NCI-H1417 treated with DMSO at 0.1 percent for 48 hours (cell line): ENCODE measurements around the gene LYL1.

Source experiments
- DNase-seq: peaks from one replicate; lab custom pipeline; 2025; lab: John Stamatoyannopoulos, UW

Gene LYL1

DNA sequence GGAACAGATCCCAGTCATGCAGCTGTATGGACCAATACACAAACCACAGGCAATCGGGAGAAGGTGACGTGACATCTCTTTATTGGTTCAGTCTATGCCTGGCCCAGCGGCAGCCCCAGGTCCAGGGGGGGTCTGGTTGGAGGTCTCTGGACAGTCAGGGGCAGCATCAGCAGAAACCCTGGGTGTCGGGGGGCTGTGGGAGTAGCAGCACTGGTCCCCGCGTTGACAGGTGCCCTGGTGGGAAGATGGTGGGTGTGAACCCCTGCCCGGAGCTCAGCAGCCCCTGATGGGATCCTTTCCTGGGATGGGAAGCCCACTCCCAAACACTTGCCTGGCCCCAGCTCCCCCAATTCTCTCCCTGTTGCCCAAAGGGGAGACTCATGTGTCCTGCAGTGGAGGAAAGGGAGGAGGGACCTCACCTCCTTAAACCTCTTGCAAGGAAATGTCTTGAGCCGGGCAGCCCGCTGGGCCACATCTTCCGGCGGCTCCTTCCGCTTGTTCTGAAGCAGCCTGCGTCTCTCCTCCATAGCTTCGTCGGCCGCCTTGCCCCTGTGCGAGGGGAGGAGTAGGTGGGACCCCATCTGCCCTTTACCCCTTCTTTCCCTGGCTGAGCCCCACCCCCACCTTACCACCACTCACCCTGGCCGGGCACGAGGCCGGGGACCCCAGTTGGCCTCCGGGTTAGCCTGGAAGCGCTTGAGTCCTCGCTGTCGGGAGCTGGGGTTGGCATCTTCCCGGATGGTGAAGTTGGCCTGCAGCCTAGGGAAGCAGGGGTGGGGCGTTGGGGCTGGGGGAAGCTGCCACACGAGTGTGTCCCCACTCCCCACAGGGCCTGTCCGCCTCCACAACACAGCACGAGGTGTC, 2.4 kb upstream of the LYL1 start:
- DNase-seq, result no peak

- no peak for DNase-seq
These were observed 1.7 kb upstream of the LYL1 start for GRCh38 chr19:13104360-13104847.

DNA sequence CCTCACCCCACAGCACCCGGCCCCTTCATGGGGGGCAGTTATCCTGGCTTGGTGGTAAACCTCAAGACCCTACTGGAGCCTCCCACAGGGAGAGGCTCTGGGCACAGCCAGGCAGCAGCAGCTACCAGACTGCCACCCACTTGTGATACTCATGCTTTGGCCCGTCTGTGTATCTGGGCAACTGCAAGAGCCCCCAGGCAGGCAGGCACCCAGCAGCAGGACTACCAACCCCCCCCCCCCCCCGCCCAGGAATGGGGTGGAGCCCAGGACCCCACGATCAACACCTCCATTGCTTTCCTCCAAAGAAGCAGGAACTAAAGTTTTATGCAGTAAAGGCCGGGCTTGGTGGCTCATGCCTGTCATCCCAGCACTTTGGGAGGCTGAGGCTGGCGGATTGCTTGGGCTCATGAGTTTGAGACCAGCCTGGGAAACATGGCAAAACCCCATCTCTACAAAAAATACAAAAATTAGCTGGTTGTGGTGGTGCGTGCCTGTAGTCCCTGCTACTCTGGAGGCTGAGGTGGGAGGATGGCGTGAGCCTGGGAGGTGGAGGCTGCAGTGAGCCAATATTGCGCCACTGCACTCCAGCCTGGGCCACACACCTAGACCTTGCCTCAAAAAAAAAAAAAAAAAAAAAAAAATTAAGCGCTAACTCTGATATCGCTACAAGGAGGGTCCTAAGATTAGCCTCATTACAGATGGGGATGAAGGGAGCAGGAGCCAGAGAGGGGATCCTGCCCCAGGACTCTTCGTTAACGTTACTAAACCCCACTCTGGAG, 1.1 kb upstream of the LYL1 start:
- DNase-seq, result no peak

DNA sequence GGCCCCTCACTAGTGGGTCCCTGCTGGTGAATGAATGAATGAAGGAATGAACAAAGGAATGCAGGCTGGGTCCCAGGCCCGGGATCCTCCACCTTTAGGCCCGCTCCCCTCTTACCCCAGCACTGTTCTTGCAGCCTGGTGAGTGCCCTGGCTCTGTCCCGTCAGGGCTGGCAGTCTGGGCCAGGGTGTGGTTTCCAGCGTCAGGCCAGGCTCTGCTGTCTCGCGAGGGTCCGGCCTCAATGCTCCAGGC, 317 bp downstream of the LYL1 start:
- no peak for DNase-seq

DNA sequence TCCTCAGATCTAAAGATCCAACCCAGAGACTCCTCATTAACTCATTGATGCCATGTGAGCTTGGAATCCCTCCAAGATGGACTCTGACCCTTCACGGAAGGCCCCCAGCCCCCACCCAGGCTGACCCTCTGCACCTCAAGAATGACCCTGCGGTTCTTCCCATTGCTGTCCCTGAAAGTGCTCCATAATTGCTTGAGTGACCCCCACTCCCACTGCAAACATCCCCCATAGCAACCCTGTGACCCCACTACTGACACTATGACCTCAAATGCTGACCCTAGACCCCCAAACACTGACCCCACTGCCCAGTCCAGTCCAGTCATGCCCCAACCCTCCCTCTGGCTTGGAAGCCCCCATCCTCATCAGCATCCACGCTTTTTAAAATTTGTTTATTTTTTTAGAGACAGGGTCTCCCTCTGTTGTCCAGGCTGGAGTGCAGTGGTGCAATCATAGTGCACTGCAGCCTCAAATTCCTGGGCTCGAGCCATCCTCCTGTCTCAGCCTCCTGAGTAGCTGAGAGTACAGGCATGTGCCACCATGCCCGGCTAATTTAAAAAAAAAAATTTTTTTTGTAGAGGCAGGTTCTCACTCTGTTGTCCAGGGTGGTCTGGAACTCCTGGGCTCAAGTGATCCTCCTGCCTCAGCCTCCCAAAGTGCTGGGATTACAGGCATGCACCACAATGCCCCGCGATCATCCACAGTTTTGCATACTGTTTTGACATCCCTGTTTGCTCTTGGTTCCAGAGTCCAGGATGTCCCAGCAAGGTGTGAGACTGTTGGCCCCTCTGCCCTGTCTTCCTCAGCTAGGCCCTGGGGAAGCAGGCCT, 855 bp downstream of the LYL1 start:
- no peak for DNase-seq

DNA sequence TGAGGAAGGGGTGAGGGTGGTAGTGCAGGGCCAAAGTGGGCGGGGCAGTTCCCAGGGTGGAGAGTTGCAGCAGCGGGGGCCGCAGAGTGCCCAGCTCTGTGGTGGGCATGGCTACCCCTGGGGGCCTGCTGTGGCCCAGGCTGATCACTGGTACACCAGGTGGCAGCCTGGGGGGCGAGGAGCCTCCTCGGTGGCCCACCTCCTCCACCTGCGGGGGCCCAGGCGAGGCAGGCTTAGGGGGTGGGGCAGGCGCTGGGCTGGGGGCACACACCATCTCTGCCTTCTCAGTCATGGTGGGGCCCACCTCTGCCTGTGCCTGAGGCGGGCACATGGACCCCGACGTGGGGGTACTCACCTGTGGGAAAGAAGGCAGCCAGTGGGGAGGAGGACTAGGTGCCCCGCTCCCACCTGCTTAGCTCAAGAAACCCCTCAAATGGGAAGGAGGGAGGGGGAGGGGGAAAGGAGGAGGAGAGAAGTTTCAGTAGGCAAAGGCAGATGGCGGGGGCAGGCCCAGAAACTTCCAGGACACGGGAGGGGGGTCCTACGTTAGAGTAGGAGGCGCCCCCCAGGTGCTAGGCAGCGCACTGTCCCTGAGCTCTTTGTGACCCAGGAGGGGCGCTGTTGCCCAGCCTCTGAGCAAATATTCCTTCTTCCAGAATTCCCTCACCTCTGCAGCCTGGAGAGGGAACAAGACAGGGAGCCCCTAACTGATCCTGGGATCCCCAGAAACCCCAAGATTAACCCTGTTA, 1.6 kb downstream of the LYL1 start:
- no peak for DNase-seq

DNA sequence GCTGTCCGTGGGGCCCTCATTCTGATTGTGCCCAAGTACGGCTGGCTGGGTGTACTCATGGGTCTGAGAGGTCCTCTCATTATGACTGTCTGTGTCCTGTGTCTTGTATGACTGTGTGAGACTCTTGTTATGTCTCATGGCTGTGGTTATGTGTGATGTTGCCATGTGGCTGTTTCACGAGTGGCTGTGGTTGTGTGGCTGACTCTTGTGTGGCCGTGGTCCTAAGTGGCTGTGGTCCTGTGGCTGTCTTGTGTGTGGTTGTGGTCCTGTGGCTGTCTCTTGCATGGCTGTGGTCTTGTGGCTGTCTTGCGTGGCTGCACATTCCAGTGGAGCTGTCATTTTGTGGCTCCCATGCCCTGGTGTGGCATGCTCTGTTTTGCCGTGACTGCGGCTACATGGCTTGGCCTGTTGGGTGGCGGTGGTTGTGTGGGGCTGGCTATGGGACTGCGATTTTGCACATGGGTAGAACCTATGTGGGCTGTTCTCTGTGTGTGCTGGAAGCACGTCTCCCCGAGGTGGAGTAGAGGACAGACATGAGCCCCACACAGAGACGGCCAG, 2.5 kb downstream of the LYL1 start:
- no peak for DNase-seq

GRCh38 chr19:13099073-13099999, 3.3 kb downstream of the LYL1 start:
- no peak for DNase-seq

- no peak for DNase-seq
These were observed 4.2 kb downstream of the LYL1 start for GRCh38 chr19:13098277-13099072.

- DNase-seq, result no peak
These were observed 5.0 kb downstream of the LYL1 start for GRCh38 chr19:13097463-13098258.

GRCh38 chr19:13097033-13097462, 5.6 kb downstream of the LYL1 start:
- no peak for DNase-seq

DNA sequence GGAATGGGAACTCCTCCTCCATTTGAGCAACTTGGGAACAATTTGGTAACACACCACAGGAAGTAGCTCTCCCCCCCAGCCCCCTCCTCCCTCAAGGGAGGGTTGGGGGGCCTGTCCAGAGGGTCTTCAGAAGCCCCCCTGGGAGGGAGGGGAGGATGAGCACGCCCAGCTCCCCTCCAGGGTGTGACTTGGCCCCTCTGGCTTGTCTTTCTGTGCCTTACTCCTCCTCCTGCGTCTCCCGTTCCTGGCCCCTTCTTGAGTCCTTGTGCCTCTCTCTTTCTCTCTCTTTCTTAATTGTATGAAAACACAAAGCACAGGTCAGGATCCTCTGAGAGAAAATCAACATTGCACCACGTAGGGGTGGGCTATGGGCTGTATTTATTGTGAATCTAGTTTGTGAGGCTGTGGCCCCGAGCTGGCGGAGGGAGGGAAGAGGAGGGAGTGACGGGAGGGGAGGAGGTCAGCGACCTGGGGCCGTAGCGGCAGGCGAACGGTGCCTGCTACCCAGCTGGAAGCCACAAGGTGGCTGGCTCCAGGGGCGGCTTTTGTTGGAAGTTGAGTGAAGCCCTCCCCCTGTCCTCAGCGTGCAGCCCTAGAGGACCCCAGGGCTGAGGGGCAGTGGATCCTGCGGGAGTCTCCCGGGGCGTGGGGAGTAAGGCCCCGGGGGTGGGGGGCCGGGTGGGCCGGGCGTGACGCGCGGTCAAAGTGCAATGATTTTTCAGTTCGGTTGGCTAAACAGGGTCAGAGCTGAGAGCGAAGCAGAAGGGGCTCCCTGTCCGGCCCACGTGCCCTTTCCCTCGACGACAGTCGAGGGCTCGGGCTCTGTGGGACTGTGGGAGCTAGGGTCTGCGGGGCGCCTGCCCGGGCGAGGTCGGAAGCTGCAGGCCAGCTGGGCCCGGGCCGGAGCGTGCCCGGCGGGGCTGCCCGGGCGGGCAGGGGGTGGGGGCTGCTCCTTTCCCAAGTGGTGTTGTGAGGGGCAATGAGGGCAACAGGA, 6.4 kb downstream of the LYL1 start:
- no peak for DNase-seq

- DNase-seq, result no peak
These were observed 7.3 kb downstream of the LYL1 start for GRCh38 chr19:13095393-13095784.

DNA sequence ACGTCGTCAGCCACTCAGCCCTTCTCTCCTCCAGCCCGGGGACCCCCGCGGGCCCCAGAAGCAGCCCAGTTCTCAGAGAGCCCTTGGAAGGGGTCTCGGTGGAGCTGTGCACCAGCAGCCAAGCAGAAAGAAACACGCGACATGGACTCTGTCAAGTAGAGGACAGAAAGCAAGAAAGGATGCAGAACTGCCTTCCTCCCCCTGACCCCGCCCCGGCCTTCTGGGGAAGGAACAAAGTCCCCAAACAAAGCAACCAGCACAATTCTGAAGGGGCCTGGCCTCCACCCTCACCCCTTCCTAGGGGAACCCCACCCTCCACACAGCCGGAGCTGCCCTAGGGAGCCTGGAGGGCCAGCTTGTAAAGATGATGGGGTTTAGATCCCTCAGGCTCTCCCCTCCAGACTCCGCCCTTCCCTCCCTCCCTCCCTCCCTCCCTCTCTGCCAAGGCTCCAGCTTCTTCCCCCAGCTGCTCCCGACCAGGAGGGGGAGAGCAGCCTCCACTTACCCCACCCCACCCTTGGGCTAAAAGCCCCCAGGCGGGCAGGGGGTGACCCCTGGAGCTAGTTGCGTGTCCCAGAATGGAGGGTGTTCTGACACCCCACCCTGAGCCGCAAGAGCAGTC, 7.8 kb downstream of the LYL1 start:
- DNase-seq, result no peak

- DNase-seq, result no peak
These were observed 8.6 kb downstream of the LYL1 start for GRCh38 chr19:13094106-13094504.

DNA sequence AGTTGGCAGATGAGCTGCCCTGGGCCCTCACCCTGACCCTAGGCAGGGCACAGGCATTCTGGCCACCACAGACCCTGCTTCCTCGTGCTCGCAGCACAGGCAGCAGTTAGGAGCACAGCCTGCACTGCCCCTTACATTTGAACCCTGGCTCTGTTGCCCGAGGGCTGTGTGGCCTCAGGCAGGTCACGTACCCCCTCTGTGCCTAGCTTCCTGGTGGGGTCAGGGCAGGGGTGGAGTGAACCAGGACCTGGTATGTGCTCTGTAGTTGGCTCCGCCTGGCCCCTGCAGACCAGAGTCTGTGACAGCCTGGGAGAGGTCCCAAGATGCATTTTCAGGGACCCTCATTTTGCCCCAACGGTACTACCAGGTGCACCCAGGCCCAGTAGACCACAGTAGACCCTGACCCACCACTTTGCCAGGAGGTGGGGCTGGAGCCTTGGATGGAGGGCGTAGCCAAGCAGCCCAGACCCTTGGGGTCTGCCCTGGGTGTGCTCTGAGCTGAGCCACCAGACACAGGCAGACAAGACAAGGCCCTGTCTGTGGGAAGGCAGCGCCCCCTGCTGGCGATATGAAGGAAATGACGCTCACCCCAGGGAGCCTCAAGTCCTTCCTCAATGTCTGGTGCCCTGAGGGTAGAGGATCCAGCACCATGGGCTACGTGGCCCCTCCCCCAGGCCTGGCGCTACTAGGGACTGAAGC, 9.1 kb downstream of the LYL1 start:
- no peak for DNase-seq
